Measurements from ENCODE around the gene CDCP1. TPM values are rescaled to one million over a fixed set of nuclear protein-coding genes. Genes with fewer than 3 reads are reported as not detected.

CDCP1 gene
- polyA plus RNA-seq, 3 donors, result 0.42 to 1.3 (median 0.52) TPM

DNA sequence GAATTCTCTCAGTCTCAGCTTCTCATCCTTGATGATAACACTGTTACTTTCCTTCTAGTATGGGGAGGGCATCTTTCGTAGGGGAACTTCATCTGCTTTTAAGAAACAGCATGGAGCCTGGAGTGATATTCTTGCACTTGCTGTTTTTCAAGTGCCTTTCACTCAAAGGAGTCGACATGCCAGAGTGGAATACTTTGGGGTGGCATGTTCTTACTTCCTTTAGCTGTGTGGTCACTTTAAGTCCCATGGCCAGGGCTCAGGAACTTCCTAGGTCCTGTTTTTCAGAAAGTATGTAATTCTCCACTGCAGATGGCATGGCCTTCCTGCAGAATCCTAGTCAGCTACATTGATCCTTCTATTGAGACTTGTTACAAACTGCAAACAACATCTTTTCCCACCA, 28.1 kb upstream of the CDCP1 start:
- no peak overlapping the region for H3K9ac ChIP-seq (ENCODE audit: insufficient read depth, low read length, poor library complexity, severe bottlenecking)
- no peaks in the 10 kb centered on the region for H4K20me1 ChIP-seq (ENCODE audit: insufficient read depth, low read length)
- no peaks in the 10 kb centered on the region for H3K9me3 ChIP-seq (replicated peaks in 1 of 2; ENCODE audit: control insufficient read depth in 1 of 2, insufficient read depth in 1 of 2, low read length in 2 of 2)
- no peaks in the 10 kb centered on the region for H3K36me3 ChIP-seq (replicated peaks in 1 of 2; ENCODE audit: control insufficient read depth in 1 of 2, insufficient read depth in 2 of 2, low read length in 2 of 2)
- Mint-ChIP-seq H3K4me1 (peaks cover 15% of the 10 kb centered on the region), H3K36me3 (peaks cover 0 to 2% of the 10 kb centered on the region in 2 donors), H3K27me3 (ENCODE audit: low read depth in 3 of 3) (peaks cover 1 to 5% (median 2%) of the 10 kb centered on the region in 3 donors), H3K9me3 (no peaks in the 10 kb centered on the region), H3K4me3 (no peak overlapping the region), H3K27ac (peak overlapping the region in 1 of 7 donors; percentile 30)
- H3K4me1 ChIP-seq (ENCODE audit: control insufficient read depth in 1 of 2, insufficient read depth in 2 of 2, low read length in 2 of 2), result peaks cover 0 to 11% of the 10 kb centered on the region in 2 donors
- TF ChIP-seq, protein P1, sequence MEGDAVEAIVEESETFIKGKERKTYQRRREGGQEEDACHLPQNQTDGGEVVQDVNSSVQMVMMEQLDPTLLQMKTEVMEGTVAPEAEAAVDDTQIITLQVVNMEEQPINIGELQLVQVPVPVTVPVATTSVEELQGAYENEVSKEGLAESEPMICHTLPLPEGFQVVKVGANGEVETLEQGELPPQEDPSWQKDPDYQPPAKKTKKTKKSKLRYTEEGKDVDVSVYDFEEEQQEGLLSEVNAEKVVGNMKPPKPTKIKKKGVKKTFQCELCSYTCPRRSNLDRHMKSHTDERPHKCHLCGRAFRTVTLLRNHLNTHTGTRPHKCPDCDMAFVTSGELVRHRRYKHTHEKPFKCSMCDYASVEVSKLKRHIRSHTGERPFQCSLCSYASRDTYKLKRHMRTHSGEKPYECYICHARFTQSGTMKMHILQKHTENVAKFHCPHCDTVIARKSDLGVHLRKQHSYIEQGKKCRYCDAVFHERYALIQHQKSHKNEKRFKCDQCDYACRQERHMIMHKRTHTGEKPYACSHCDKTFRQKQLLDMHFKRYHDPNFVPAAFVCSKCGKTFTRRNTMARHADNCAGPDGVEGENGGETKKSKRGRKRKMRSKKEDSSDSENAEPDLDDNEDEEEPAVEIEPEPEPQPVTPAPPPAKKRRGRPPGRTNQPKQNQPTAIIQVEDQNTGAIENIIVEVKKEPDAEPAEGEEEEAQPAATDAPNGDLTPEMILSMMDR (IDR thresholded peaks at IDR 0.05), result no peak
- intact Hi-C loops (cut with micrococcal nuclease), result loop anchor here (5.0 kb wide), 2 partner anchors 33 to 37 kb away; no protein-coding TSS in a partner anchor
- no peak overlapping the region for H3K4me3 ChIP-seq (replicated peaks in 1 of 3; ENCODE audit: low read depth in 2 of 3, low read length in 3 of 3)
- no peak for DNase-seq
- H2AFZ ChIP-seq (ENCODE audit: insufficient read depth, low read depth, low read length, poor library complexity, severe bottlenecking), result no peak overlapping the region
- no peak overlapping the region for H3K27ac ChIP-seq (ENCODE audit: low read depth in 1 of 2, low read length in 2 of 2)
- 75% methylated on average over 1 of the region's 2 CpGs for WGBS (ENCODE audit: insufficient coverage)
- H3K27me3 ChIP-seq (ENCODE audit: control insufficient read depth in 2 of 2, insufficient read depth in 2 of 2, low read length in 2 of 2), result no peaks in the 10 kb centered on the region
- H3K79me2 ChIP-seq (ENCODE audit: insufficient read depth, low read length), result no peaks in the 10 kb centered on the region
- no peak overlapping the region for H3K4me2 ChIP-seq (replicated peaks; ENCODE audit: extremely low read depth, low read length, poor library complexity, severe bottlenecking)

DNA sequence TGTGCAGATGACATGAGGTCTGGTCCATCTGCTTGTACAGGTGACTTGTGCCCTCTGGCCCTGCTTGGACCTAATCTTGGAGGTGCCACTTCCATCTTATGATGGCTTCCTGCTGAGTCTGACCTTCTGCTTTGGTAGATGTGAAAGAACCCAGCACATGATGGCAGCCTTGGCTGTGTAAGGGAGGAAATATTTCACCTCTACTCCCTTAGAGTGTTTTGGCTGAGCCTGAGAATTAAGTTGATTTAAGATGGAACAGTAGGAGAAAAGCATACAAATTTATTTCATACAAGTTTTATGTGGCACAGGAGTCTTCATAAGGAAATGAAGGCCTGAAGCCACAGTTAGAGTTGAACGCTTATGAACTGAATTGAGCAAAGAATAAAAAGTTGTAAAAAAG, 27.6 kb upstream of the CDCP1 start:
- Histone ChIP-seq H3K9me3 (replicated peaks in 1 of 2; ENCODE audit: control insufficient read depth in 1 of 2, insufficient read depth in 1 of 2, low read length in 2 of 2) (no peaks in the 10 kb centered on the region), H3K27me3 (ENCODE audit: control insufficient read depth in 2 of 2, insufficient read depth in 2 of 2, low read length in 2 of 2) (no peaks in the 10 kb centered on the region), H3K27ac (ENCODE audit: low read depth in 1 of 2, low read length in 2 of 2) (no peak overlapping the region), H3K79me2 (ENCODE audit: insufficient read depth, low read length) (no peaks in the 10 kb centered on the region), H3K4me2 (replicated peaks; ENCODE audit: extremely low read depth, low read length, poor library complexity, severe bottlenecking) (no peak overlapping the region), H3K4me1 (ENCODE audit: control insufficient read depth in 1 of 2, insufficient read depth in 2 of 2, low read length in 2 of 2) (peaks cover 0 to 11% of the 10 kb centered on the region in 2 donors), H4K20me1 (ENCODE audit: insufficient read depth, low read length) (no peaks in the 10 kb centered on the region), H3K4me3 (replicated peaks in 1 of 3; ENCODE audit: low read depth in 2 of 3, low read length in 3 of 3) (no peak overlapping the region), H3K9ac (ENCODE audit: insufficient read depth, low read length, poor library complexity, severe bottlenecking) (no peak overlapping the region), H2AFZ (ENCODE audit: insufficient read depth, low read depth, low read length, poor library complexity, severe bottlenecking) (no peak overlapping the region), H3K36me3 (replicated peaks in 1 of 2; ENCODE audit: control insufficient read depth in 1 of 2, insufficient read depth in 2 of 2, low read length in 2 of 2) (no peaks in the 10 kb centered on the region)
- Mint-ChIP-seq H3K4me1 (peaks cover 17% of the 10 kb centered on the region), H3K36me3 (peaks cover 0 to 4% of the 10 kb centered on the region in 2 donors), H3K9me3 (no peaks in the 10 kb centered on the region), H3K4me3 (no peak overlapping the region), H3K27me3 (ENCODE audit: low read depth in 3 of 3) (peaks cover 1 to 5% (median 2%) of the 10 kb centered on the region in 3 donors), H3K27ac (no peak overlapping the region)
- DNase-seq, result no peak
- intact Hi-C loops (cut with micrococcal nuclease), result loop anchor here (5.0 kb wide), 2 partner anchors 34 to 36 kb away; no protein-coding TSS in a partner anchor
- 100% methylated on average over 1 of the region's 1 CpG for WGBS (ENCODE audit: insufficient coverage)
- TF ChIP-seq, protein P1 (IDR thresholded peaks at IDR 0.05), result no peak
